Liver (tissue), 9 donors: ENCODE data around the gene LRRN1. TPM values are rescaled to one million over a fixed set of nuclear protein-coding genes. Genes with fewer than 3 reads are reported as not detected.

ENCODE experiments used
- DNase-seq: peaks from one replicate; pipeline ENCODE4 v3.0.0-alpha.2; 2017; ENCODE audit warnings: low spot score
- H3K27ac ChIP-seq, 2 donors: one replicate each; pipeline ENCODE4 v1.7.0; 2013; ENCODE audit warnings: inconsistent platforms in 2 of 2, low read length in 2 of 2, control low read depth in 1 of 2, low read depth in 1 of 2, mild to moderate bottlenecking in 1 of 2
- H3K27me3 ChIP-seq, 4 donors: one replicate each; pipeline versions ENCODE4 v1.6.1 to v1.7.0; 2013; ENCODE audit warnings: low read length in 3 of 4, inconsistent platforms in 1 of 4, mild to moderate bottlenecking in 1 of 4, moderate library complexity in 1 of 4; ENCODE audit not compliant: control insufficient read depth in 4 of 4, insufficient read depth in 4 of 4
- H3K36me3 ChIP-seq, 4 donors: one replicate each; pipeline versions ENCODE4 v1.6.1 to v1.7.0; 2013; ENCODE audit warnings: low read length in 3 of 4, mild to moderate bottlenecking in 3 of 4, low read depth in 1 of 4, moderate library complexity in 1 of 4; ENCODE audit not compliant: control insufficient read depth in 4 of 4, insufficient read depth in 3 of 4
- H3K4me1 ChIP-seq, 4 donors: one replicate each; pipeline versions ENCODE4 v1.6.1 to v1.7.0; 2013; ENCODE audit warnings: low read length in 3 of 4, mild to moderate bottlenecking in 3 of 4, moderate library complexity in 1 of 4; ENCODE audit not compliant: control insufficient read depth in 4 of 4, insufficient read depth in 4 of 4
- H3K4me3 ChIP-seq, 3 donors: one replicate each; pipeline versions ENCODE4 v1.6.1 to v1.7.0; 2013; ENCODE audit warnings: low read length in 3 of 3, control low read depth in 1 of 3, low read depth in 1 of 3, mild to moderate bottlenecking in 1 of 3
- H3K9ac ChIP-seq, 2 donors: one replicate each; pipeline ENCODE4 v1.7.0; 2013; ENCODE audit warnings: low read length in 2 of 2, mild to moderate bottlenecking in 2 of 2, moderate library complexity in 2 of 2, control low read depth in 1 of 2, low read depth in 1 of 2
- H3K9me3 ChIP-seq, 4 donors: one replicate each; pipeline versions ENCODE4 v1.6.1 to v1.7.0; 2013; ENCODE audit warnings: low read length in 3 of 4; ENCODE audit not compliant: control insufficient read depth in 4 of 4
- EGR1 ChIP-seq, 2 donors: IDR thresholded peaks; 2 replicates each; pipeline ENCODE4 v1.6.1; 2016 to 2018; ENCODE audit warnings: antibody characterized with exemption in 2 of 2, low read depth in 2 of 2
- FOXA1 ChIP-seq: IDR thresholded peaks from 2 replicates; pipeline ENCODE4 v1.6.1; 2016; ENCODE audit warnings: antibody characterized with exemption
- FOXA2 ChIP-seq: IDR thresholded peaks from 2 replicates; pipeline ENCODE4 v1.6.1; 2016; ENCODE audit warnings: antibody characterized with exemption
- GABPA ChIP-seq, 2 donors: IDR thresholded peaks in 1 of 2; conservative IDR thresholded peaks in 1 of 2; 2 replicates each; pipeline ENCODE4 v1.6.1; 2016; ENCODE audit warnings: antibody characterized with exemption in 2 of 2, mild to moderate bottlenecking in 1 of 2, moderate library complexity in 1 of 2
- HNF4A ChIP-seq, 2 donors: conservative IDR thresholded peaks; 2 replicates each; pipeline ENCODE4 v1.6.1; 2016; ENCODE audit warnings: antibody characterized with exemption in 2 of 2, mild to moderate bottlenecking in 2 of 2
- HNF4G ChIP-seq: IDR thresholded peaks from 2 replicates; pipeline ENCODE4 v1.6.1; 2016; ENCODE audit warnings: antibody characterized with exemption
- JUND ChIP-seq, 2 donors: IDR thresholded peaks; 2 replicates each; pipeline ENCODE4 v1.6.1; 2016; ENCODE audit warnings: antibody characterized with exemption in 2 of 2
- NR2F2 ChIP-seq: IDR thresholded peaks from 2 replicates; pipeline ENCODE4 v1.6.1; 2016; ENCODE audit warnings: antibody characterized with exemption
- RAD21 ChIP-seq, 2 donors: IDR thresholded peaks; 2 replicates each; pipeline ENCODE4 v1.6.1; 2016; ENCODE audit warnings: antibody characterized with exemption in 2 of 2, mild to moderate bottlenecking in 2 of 2
- RXRA ChIP-seq, 2 donors: IDR thresholded peaks; 2 replicates each; pipeline ENCODE4 v1.6.1; 2017 to 2018; ENCODE audit warnings: antibody characterized with exemption in 2 of 2, mild to moderate bottlenecking in 1 of 2
- SP1 ChIP-seq: IDR thresholded peaks from 2 replicates; pipeline ENCODE4 v1.6.1; 2018; ENCODE audit warnings: antibody characterized with exemption, mild to moderate bottlenecking
- TAF1 ChIP-seq: conservative IDR thresholded peaks from 2 replicates; pipeline ENCODE4 v1.6.1; 2016; ENCODE audit warnings: antibody characterized with exemption, mild to moderate bottlenecking
- YY1 ChIP-seq: IDR thresholded peaks from 2 replicates; pipeline ENCODE4 v1.6.1; 2016; ENCODE audit warnings: antibody characterized with exemption, mild to moderate bottlenecking
- WGBS: extraction: QIAGEN DNeasy Blood & Tissue Kit; methylation state at CpG from one replicate; pipeline ENCODE4 v1.1.7; 2013; 5-methylcytosine and 5-hydroxymethylcytosine counted together
- polyA plus RNA-seq, 2 donors: library from polyadenylated mRNA; stranded (reverse) in 1 of 2; unstranded in 1 of 2; fragments of 200-250 nt in 1 of 2; fragments of >200 nt in 1 of 2; fragmentation: Nextera tagmentation in 1 of 2; extraction: Ambion mirVana in 1 of 2; gene quantifications; one replicate each; pipeline versions ENCODE4 v1.2.1 to v1.2.3, GENCODE V29; 2013 to 2015
- total RNA-seq, 2 donors: library from RNA; depleted of rRNA; stranded (reverse); fragments of >200 nt; gene quantifications; one replicate each; pipeline ENCODE4 v1.2.3, GENCODE V29; 2014
- TF ChIP-seq, protein P1 (sequence below): IDR thresholded peaks from 2 replicates; pipeline ENCODE4 v1.6.1; 2016; ENCODE audit warnings: antibody characterized with exemption
- TF ChIP-seq, protein P2 (sequence below): IDR thresholded peaks from 2 replicates; pipeline ENCODE4 v1.6.1; 2016; ENCODE audit warnings: antibody characterized with exemption
- TF ChIP-seq, protein P3 (sequence below): fragments of 150-350 bp; IDR thresholded peaks from 2 replicates; pipeline ENCODE4 v1.5.1; 2017; ENCODE audit warnings: improper control_type of control experiment, low read depth, low read length; ENCODE audit not compliant: missing input control
- TF ChIP-seq, protein P4 (sequence below): IDR thresholded peaks from 2 replicates; pipeline ENCODE4 v1.6.1; 2016; ENCODE audit warnings: antibody characterized with exemption, mild to moderate bottlenecking
- TF ChIP-seq, protein P5 (sequence below): IDR thresholded peaks from 2 replicates; pipeline ENCODE4 v1.6.1; 2016; ENCODE audit warnings: antibody characterized with exemption
- donor health status: healthy.
- donor health status: healthy.
- donor health status: healthy.
- donor health status: healthy.
- donor health status: healthy.

The LRRN1 gene
- total and polyA plus RNA-seq, 4 donors = 0.14 to 0.59 (median 0.27) TPM

DNA sequence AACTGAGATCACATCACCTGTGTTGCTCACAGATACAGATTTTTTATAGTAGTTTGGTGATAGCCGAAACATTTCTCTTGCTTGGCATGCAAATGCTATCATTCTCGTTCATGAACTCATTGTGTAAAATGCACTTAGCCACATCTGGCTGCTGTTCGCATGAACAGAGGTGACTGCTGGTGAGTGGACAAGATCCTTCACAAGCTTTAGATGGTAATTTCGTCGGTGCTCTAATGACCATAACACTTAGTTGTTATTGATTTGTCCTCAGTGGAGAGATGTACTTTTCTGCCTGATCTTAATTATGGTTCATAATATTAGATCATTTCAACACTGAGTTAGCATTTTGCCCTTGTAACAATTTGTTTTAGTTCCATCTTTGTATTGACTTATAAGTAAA, 13.8 kb downstream of the LRRN1 start:
- no peak for TF ChIP-seq RAD21 (IDR thresholded peaks at IDR 0.05)
- TF ChIP-seq, protein P1, sequence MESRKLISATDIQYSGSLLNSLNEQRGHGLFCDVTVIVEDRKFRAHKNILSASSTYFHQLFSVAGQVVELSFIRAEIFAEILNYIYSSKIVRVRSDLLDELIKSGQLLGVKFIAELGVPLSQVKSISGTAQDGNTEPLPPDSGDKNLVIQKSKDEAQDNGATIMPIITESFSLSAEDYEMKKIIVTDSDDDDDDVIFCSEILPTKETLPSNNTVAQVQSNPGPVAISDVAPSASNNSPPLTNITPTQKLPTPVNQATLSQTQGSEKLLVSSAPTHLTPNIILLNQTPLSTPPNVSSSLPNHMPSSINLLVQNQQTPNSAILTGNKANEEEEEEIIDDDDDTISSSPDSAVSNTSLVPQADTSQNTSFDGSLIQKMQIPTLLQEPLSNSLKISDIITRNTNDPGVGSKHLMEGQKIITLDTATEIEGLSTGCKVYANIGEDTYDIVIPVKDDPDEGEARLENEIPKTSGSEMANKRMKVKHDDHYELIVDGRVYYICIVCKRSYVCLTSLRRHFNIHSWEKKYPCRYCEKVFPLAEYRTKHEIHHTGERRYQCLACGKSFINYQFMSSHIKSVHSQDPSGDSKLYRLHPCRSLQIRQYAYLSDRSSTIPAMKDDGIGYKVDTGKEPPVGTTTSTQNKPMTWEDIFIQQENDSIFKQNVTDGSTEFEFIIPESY = no peak
- TF ChIP-seq FOXA1 = no peak
- TF ChIP-seq HNF4G = no peak
- TF ChIP-seq EGR1 (IDR thresholded peaks at IDR 0.05; ENCODE audit: low read depth in 2 of 2) = no peak
- no peak for TF ChIP-seq NR2F2
- TF ChIP-seq, protein P2, sequence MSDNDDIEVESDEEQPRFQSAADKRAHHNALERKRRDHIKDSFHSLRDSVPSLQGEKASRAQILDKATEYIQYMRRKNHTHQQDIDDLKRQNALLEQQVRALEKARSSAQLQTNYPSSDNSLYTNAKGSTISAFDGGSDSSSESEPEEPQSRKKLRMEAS = no peak
- TF ChIP-seq, protein P3, sequence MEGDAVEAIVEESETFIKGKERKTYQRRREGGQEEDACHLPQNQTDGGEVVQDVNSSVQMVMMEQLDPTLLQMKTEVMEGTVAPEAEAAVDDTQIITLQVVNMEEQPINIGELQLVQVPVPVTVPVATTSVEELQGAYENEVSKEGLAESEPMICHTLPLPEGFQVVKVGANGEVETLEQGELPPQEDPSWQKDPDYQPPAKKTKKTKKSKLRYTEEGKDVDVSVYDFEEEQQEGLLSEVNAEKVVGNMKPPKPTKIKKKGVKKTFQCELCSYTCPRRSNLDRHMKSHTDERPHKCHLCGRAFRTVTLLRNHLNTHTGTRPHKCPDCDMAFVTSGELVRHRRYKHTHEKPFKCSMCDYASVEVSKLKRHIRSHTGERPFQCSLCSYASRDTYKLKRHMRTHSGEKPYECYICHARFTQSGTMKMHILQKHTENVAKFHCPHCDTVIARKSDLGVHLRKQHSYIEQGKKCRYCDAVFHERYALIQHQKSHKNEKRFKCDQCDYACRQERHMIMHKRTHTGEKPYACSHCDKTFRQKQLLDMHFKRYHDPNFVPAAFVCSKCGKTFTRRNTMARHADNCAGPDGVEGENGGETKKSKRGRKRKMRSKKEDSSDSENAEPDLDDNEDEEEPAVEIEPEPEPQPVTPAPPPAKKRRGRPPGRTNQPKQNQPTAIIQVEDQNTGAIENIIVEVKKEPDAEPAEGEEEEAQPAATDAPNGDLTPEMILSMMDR = no peak
- no peak for TF ChIP-seq SP1
- no peaks in the 10 kb centered on the region for H3K4me1 ChIP-seq
- H3K36me3 ChIP-seq = no peaks in the 10 kb centered on the region
- no peak overlapping the region for H3K9ac ChIP-seq
- no peaks in the 10 kb centered on the region for H3K27me3 ChIP-seq
- DNase-seq = no peak
- H3K27ac ChIP-seq = no peak overlapping the region
- H3K4me3 ChIP-seq = no peak overlapping the region
- no peaks in the 10 kb centered on the region for H3K9me3 ChIP-seq
- 92% methylated on average over 5 of the region's 5 CpGs for WGBS

DNA sequence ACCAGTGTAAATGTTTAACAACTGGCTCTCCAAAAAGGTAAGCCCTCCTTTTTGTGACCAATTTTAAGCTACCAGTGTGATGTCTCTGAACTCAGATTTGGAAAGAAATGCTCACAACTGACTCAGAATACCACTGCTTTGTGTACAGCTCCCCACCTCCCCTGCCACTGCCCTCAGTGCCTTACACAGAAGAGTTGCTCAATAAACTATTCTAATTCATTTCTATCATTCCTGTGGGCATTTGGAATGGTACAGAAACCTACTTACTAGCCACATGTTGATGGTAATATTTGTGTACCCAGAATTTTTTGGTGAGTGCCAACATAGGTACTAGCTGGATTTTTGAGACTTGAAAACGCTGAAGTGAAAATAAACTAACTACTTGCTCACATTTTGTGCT, 16.0 kb downstream of the LRRN1 start:
- WGBS = 94% methylated on average over 1 of the region's 1 CpG
- Histone ChIP-seq H3K4me3 (no peak overlapping the region), H3K36me3 (no peaks in the 10 kb centered on the region), H3K27ac (no peak overlapping the region), H3K4me1 (no peaks in the 10 kb centered on the region), H3K9ac (no peak overlapping the region), H3K27me3 (no peaks in the 10 kb centered on the region), H3K9me3 (no peaks in the 10 kb centered on the region)
- DNase-seq = no peak
- TF ChIP-seq, protein P4, sequence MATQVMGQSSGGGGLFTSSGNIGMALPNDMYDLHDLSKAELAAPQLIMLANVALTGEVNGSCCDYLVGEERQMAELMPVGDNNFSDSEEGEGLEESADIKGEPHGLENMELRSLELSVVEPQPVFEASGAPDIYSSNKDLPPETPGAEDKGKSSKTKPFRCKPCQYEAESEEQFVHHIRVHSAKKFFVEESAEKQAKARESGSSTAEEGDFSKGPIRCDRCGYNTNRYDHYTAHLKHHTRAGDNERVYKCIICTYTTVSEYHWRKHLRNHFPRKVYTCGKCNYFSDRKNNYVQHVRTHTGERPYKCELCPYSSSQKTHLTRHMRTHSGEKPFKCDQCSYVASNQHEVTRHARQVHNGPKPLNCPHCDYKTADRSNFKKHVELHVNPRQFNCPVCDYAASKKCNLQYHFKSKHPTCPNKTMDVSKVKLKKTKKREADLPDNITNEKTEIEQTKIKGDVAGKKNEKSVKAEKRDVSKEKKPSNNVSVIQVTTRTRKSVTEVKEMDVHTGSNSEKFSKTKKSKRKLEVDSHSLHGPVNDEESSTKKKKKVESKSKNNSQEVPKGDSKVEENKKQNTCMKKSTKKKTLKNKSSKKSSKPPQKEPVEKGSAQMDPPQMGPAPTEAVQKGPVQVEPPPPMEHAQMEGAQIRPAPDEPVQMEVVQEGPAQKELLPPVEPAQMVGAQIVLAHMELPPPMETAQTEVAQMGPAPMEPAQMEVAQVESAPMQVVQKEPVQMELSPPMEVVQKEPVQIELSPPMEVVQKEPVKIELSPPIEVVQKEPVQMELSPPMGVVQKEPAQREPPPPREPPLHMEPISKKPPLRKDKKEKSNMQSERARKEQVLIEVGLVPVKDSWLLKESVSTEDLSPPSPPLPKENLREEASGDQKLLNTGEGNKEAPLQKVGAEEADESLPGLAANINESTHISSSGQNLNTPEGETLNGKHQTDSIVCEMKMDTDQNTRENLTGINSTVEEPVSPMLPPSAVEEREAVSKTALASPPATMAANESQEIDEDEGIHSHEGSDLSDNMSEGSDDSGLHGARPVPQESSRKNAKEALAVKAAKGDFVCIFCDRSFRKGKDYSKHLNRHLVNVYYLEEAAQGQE = no peak
- TF ChIP-seq, protein P5, sequence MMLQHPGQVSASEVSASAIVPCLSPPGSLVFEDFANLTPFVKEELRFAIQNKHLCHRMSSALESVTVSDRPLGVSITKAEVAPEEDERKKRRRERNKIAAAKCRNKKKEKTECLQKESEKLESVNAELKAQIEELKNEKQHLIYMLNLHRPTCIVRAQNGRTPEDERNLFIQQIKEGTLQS = no peak
- TF ChIP-seq FOXA2 = no peak
- TF ChIP-seq, protein P1 = no peak
- no peak for TF ChIP-seq RAD21 (IDR thresholded peaks at IDR 0.05)
- TF ChIP-seq, protein P3 = no peak
- TF ChIP-seq JUND (IDR thresholded peaks at IDR 0.05) = no peak
- no peak for TF ChIP-seq EGR1 (IDR thresholded peaks at IDR 0.05; ENCODE audit: low read depth in 2 of 2)
- TF ChIP-seq NR2F2 = no peak
- TF ChIP-seq HNF4A (conservative IDR thresholded peaks at IDR 0.05) = no peak
- TF ChIP-seq RXRA (IDR thresholded peaks at IDR 0.05) = no peak
- TF ChIP-seq TAF1 = no peak
- TF ChIP-seq HNF4G = no peak
- no peak for TF ChIP-seq FOXA1
- no peak for TF ChIP-seq GABPA (IDR thresholded peaks at IDR 0.05 in 1 of 2, conservative IDR thresholded peaks at IDR 0.05 in 1 of 2)
- TF ChIP-seq, protein P2 = no peak
- TF ChIP-seq SP1 = no peak
- TF ChIP-seq YY1 = no peak
